DND-41 (cell line): Measurements from ENCODE around the gene CTNNA3.

Source experiments
- ATAC-seq: fragments of 200-7000 bp; cut with Tn5 transposase; 3 replicates; pipeline ENCODE4 v1.9.1; 2021; ENCODE audit warnings: low read depth; ENCODE audit not compliant: insufficient read depth
- DNase-seq: peaks from one replicate; pipeline ENCODE4 v3.0.0-alpha.2; 2020
- H2AFZ ChIP-seq: 2 replicates; pipeline ENCODE4 v1.6.0; 2012; ENCODE audit warnings: low read depth, low read length
- H3K27ac ChIP-seq: 2 replicates; pipeline ENCODE4 v1.5.1; 2012; ENCODE audit warnings: low read length, inconsistent platforms
- H3K27me3 ChIP-seq: fragments of 200-600 bp; sonication (generic); 2 replicates; pipeline ENCODE4 v1.6.0; 2012; ENCODE audit warnings: low read length, mild to moderate bottlenecking, inconsistent platforms; ENCODE audit not compliant: insufficient read depth, poor library complexity
- H3K36me3 ChIP-seq: 2 replicates; pipeline ENCODE4 v1.5.1; 2012; ENCODE audit warnings: low read length, inconsistent platforms; ENCODE audit not compliant: insufficient read depth
- H3K4me1 ChIP-seq: 2 replicates; pipeline ENCODE4 v1.5.1; 2012; ENCODE audit warnings: mild to moderate bottlenecking, low read length; ENCODE audit not compliant: insufficient read depth
- H3K4me2 ChIP-seq: 2 replicates; pipeline ENCODE4 v1.6.0; 2012; ENCODE audit warnings: mild to moderate bottlenecking, moderate library complexity, low read length, inconsistent platforms; ENCODE audit not compliant: insufficient read depth
- H3K4me3 ChIP-seq, 2 experiments: fragments of 200-600 bp in 1 of 2; shearing (Covaris generic) in 1 of 2; 2 replicates each; pipeline ENCODE4 v1.5.1; 2012 to 2016; ENCODE audit warnings: inconsistent platforms in 2 of 2, low read length in 2 of 2, mild to moderate bottlenecking in 2 of 2, low read depth in 1 of 2, moderate library complexity in 1 of 2
- H3K79me2 ChIP-seq: 2 replicates; pipeline ENCODE4 v1.6.0; 2012; ENCODE audit warnings: low read length, inconsistent platforms; ENCODE audit not compliant: insufficient read depth
- H3K9ac ChIP-seq: 2 replicates; pipeline ENCODE4 v1.6.0; 2012; ENCODE audit warnings: low read depth, mild to moderate bottlenecking, inconsistent platforms, low read length, moderate library complexity
- H3K9me3 ChIP-seq: 2 replicates; pipeline ENCODE4 v1.5.1; 2012; ENCODE audit warnings: low read length, moderate library complexity, mild to moderate bottlenecking, inconsistent platforms; ENCODE audit not compliant: insufficient read depth, severe bottlenecking
- H4K20me1 ChIP-seq: 2 replicates; pipeline ENCODE4 v1.6.0; 2012; ENCODE audit warnings: low read length; ENCODE audit not compliant: insufficient read depth
- CTCF ChIP-seq: IDR thresholded peaks from 2 replicates; pipeline ENCODE4 v1.5.1; 2012; ENCODE audit warnings: borderline replicate concordance, low read length, moderate library complexity, mild to moderate bottlenecking; ENCODE audit not compliant: poor library complexity, severe bottlenecking; ENCODE audit errors: extremely low read depth
- EZH2 ChIP-seq: IDR thresholded peaks from 3 replicates; pipeline ENCODE4 v1.6.1; 2012; ENCODE audit warnings: borderline replicate concordance, low read depth, mild to moderate bottlenecking, moderate library complexity, low read length, inconsistent platforms; ENCODE audit not compliant: severe bottlenecking

Gene CTNNA3

GRCh38 chr10:66929375-66929774 lies 766.6 kb downstream of the CTNNA3 start:
- Histone ChIP-seq H4K20me1 (no peaks in the 10 kb centered on the region), H3K36me3 (no peaks in the 10 kb centered on the region), H3K4me2 (no peak overlapping the region), H3K4me1 (no peaks in the 10 kb centered on the region), H3K9ac (no peak overlapping the region), H3K27me3 (no peaks in the 10 kb centered on the region), H2AFZ (no peak overlapping the region), H3K4me3 (no peak overlapping the region), H3K9me3 (no peaks in the 10 kb centered on the region), H3K79me2 (no peaks in the 10 kb centered on the region), H3K27ac (no peak overlapping the region)
- no peak for DNase-seq
- ATAC-seq: no peak
- TF ChIP-seq CTCF (no peak), EZH2 (no peak)

- no peak overlapping the region for H3K9ac ChIP-seq
- H3K4me1 ChIP-seq: no peaks in the 10 kb centered on the region
- no peak for ATAC-seq
- H3K4me3 ChIP-seq: no peak overlapping the region
- H3K36me3 ChIP-seq: no peaks in the 10 kb centered on the region
- H3K27ac ChIP-seq: no peak overlapping the region
- H2AFZ ChIP-seq: no peak overlapping the region
- H3K9me3 ChIP-seq: no peaks in the 10 kb centered on the region
- DNase-seq: no peak
- H3K27me3 ChIP-seq: no peaks in the 10 kb centered on the region
- TF ChIP-seq EZH2 (no peak), CTCF (no peak)
- no peaks in the 10 kb centered on the region for H3K79me2 ChIP-seq
- H3K4me2 ChIP-seq: no peak overlapping the region
- H4K20me1 ChIP-seq: no peaks in the 10 kb centered on the region
Measured at GRCh38 chr10:66928776-66929175, 767.2 kb downstream of the CTNNA3 start.

DNA sequence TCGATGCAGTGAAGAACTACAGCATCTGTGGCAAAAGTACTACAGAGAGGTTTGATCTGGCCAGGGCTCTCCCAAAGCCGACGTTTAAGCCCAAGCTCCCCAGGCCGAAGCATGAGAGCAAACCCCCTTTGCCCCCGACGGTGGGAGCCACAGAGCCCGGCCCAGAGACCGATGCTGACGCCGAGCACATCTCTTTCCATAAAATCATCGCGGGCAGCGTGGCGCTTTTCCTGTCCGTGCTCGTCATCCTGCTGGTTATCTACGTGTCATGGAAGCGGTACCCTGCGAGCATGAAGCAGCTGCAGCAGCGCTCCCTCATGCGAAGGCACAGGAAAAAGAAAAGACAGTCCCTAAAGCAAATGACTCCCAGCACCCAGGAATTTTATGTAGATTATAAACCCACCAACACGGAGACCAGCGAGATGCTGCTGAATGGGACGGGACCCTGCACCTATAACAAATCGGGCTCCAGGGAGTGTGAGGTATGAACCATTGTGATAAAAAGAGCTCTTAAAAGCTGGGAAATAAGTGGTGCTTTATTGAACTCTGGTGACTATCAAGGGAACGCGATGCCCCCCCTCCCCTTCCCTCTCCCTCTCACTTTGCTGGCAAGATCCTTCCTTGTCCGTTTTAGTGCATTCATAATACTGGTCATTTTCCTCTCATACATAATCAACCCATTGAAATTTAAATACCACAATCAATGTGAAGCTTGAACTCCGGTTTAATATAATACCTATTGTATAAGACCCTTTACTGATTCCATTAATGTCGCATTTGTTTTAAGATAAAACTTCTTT lies 767.8 kb downstream of the CTNNA3 start:
- no peak for ATAC-seq
- DNase-seq: no peak
- H3K9ac ChIP-seq: no peak overlapping the region

More for the DNA sequence above, 767.8 kb downstream of the CTNNA3 start:
- no peaks in the 10 kb centered on the region for H3K79me2 ChIP-seq
- H4K20me1 ChIP-seq: no peaks in the 10 kb centered on the region
- H3K4me3 ChIP-seq: no peak overlapping the region
- no peak overlapping the region for H2AFZ ChIP-seq
- no peaks in the 10 kb centered on the region for H3K27me3 ChIP-seq
- H3K9me3 ChIP-seq: no peaks in the 10 kb centered on the region
- no peak overlapping the region for H3K27ac ChIP-seq
- TF ChIP-seq CTCF (no peak), EZH2 (no peak)
- H3K4me2 ChIP-seq: no peak overlapping the region
- H3K4me1 ChIP-seq: no peaks in the 10 kb centered on the region
- no peaks in the 10 kb centered on the region for H3K36me3 ChIP-seq
